Endothelial cell of umbilical vein (primary cell): ENCODE measurements around the gene OSER1. TPM values are rescaled to one million over a fixed set of nuclear protein-coding genes. Genes with fewer than 3 reads are reported as not detected.

ENCODE experiments used
- BruUV-seq: library from RNA; stranded (reverse); fragments of 400-500 nt; replicated peaks from 2 replicates; lab custom pipeline; 2021; lab: Mats Ljungman, UMichigan
- CTCF ChIA-PET: fragments of 300-600, 350-600 bp; sonication (Branson Sonifier 250); formaldehyde crosslinking; loops from one replicate; lab custom pipeline; 2021; ENCODE audit warnings: antibody characterized with exemption, inconsistent platforms; lab: Charles Lee
- POLR2A ChIA-PET: fragments of 300-600, 350-600 bp; sonication (Branson Sonifier 250); formaldehyde crosslinking; loops from one replicate; lab custom pipeline; 2021; ENCODE audit warnings: antibody characterized with exemption, inconsistent platforms; lab: Charles Lee
- DNase-seq: peaks from one replicate; pipeline ENCODE4 v3.0.0-alpha.2; 2011; ENCODE audit warnings: low read depth, low spot score
- FAIRE-seq: peaks from 2 replicates; lab custom pipeline; 2011; peaks lifted over from hg19 to GRCh38; lab: Jason Lieb, UNC
- H2AFZ ChIP-seq: 2 replicates; pipeline ENCODE4 v1.6.0; 2012; ENCODE audit warnings: low read depth, low read length, control low read depth, inconsistent platforms
- H3K27ac ChIP-seq: 2 replicates; pipeline ENCODE4 v1.5.1; 2011; ENCODE audit warnings: low read depth, mild to moderate bottlenecking, control low read depth, low read length, moderate library complexity; ENCODE audit not compliant: insufficient read depth
- H3K27me3 ChIP-seq, 2 experiments: 2 replicates each; pipeline versions ENCODE4 v1.6.0 to v1.6.1; 2011; ENCODE audit warnings: low read length in 2 of 2, mixed read lengths in 1 of 2; ENCODE audit not compliant: control insufficient read depth in 2 of 2, insufficient read depth in 2 of 2
- H3K36me3 ChIP-seq, 2 experiments: 2 replicates in 1 of 2; 3 replicates in 1 of 2; pipeline ENCODE4 v1.5.1; 2011; ENCODE audit warnings: low read length in 2 of 2, mild to moderate bottlenecking in 1 of 2, moderate library complexity in 1 of 2; ENCODE audit not compliant: control insufficient read depth in 2 of 2, insufficient read depth in 2 of 2; ENCODE audit errors: extremely low read depth in 1 of 2
- H3K4me1 ChIP-seq: 3 replicates; pipeline ENCODE4 v1.5.1; 2011; ENCODE audit warnings: mild to moderate bottlenecking, low read length; ENCODE audit not compliant: control insufficient read depth, insufficient read depth; ENCODE audit errors: extremely low read depth
- H3K4me2 ChIP-seq: 2 replicates; pipeline ENCODE4 v1.6.1; 2011; ENCODE audit warnings: low read length, control low read depth, mixed read lengths; ENCODE audit not compliant: insufficient read depth
- H3K4me3 ChIP-seq, 3 experiments: fragments of 200-600 bp in 1 of 3; sonication (generic), shearing (Covaris generic) in 1 of 3; replicated peaks in 1 of 3; 2 replicates each; pipeline ENCODE4 v1.5.1; 2011 to 2016; ENCODE audit warnings: control low read depth in 3 of 3, low read length in 3 of 3, mild to moderate bottlenecking in 2 of 3, inconsistent platforms in 1 of 3, low read depth in 1 of 3, moderate library complexity in 1 of 3; ENCODE audit not compliant: insufficient read depth in 1 of 3
- H3K79me2 ChIP-seq: 2 replicates; pipeline ENCODE4 v1.6.0; 2012; ENCODE audit warnings: low read length, inconsistent platforms; ENCODE audit not compliant: control insufficient read depth, insufficient read depth
- H3K9ac ChIP-seq: replicated peaks from 2 replicates; pipeline ENCODE3; 2011; ENCODE audit warnings: low read length, control low read depth; ENCODE audit not compliant: insufficient read depth; ENCODE audit errors: extremely low read depth
- H3K9me1 ChIP-seq: replicated peaks from 3 replicates; pipeline ENCODE4 v1.6.0; 2011; ENCODE audit warnings: mild to moderate bottlenecking, low read length; ENCODE audit not compliant: control insufficient read depth, insufficient read depth; ENCODE audit errors: extremely low read depth
- H3K9me3 ChIP-seq: replicated peaks from 2 replicates; pipeline ENCODE4 v1.5.1; 2012; ENCODE audit warnings: low read length, inconsistent platforms; ENCODE audit not compliant: control insufficient read depth, insufficient read depth
- H4K20me1 ChIP-seq: replicated peaks from 2 replicates; pipeline ENCODE3; 2011; ENCODE audit warnings: mild to moderate bottlenecking, low read length; ENCODE audit not compliant: control insufficient read depth, insufficient read depth; ENCODE audit errors: extremely low read depth
- EZH2 ChIP-seq: IDR thresholded peaks from 2 replicates; pipeline ENCODE4 v1.6.1; 2012; ENCODE audit warnings: borderline replicate concordance, low read depth, mild to moderate bottlenecking, moderate library complexity, low read length, inconsistent platforms; ENCODE audit not compliant: severe bottlenecking
- FOS ChIP-seq: IDR thresholded peaks from 2 replicates; pipeline ENCODE4 v1.6.1; 2011; ENCODE audit warnings: mild to moderate bottlenecking, low read length, moderate library complexity, borderline replicate concordance; ENCODE audit not compliant: insufficient read depth
- GATA2 ChIP-seq: IDR thresholded peaks from 2 replicates; pipeline ENCODE4 v1.7.0; 2011; ENCODE audit warnings: low read depth, mild to moderate bottlenecking, moderate library complexity, mixed read lengths, low read length; ENCODE audit not compliant: insufficient read length, insufficient read depth
- JUN ChIP-seq: IDR thresholded peaks from 2 replicates; pipeline ENCODE4 v1.6.1; 2011; ENCODE audit warnings: borderline replicate concordance, low read depth; ENCODE audit not compliant: insufficient read length, insufficient read depth
- MYC ChIP-seq: IDR thresholded peaks from one replicate; pipeline ENCODE4 v1.6.1; 2011; ENCODE audit warnings: mild to moderate bottlenecking, low read depth, low read length
- POLR2A ChIP-seq: IDR thresholded peaks from 2 replicates; pipeline ENCODE4 v1.6.1; 2012; ENCODE audit warnings: low read depth, mild to moderate bottlenecking, control low read depth, low read length
- POLR2AphosphoS5 ChIP-seq: IDR thresholded peaks from 2 replicates; pipeline ENCODE4 v1.6.1; 2012; ENCODE audit warnings: low read depth, mild to moderate bottlenecking, control low read depth, low read length, moderate library complexity; ENCODE audit not compliant: insufficient read depth
- dilution Hi-C: fragments of 300-500 bp; cut with MboI; formaldehyde crosslinking; loops from one replicate; pipeline ENCODE4 v1.15.0; 2019; ENCODE audit warnings: low sequenced_read_pairs; ENCODE audit not compliant: extremely low pct_ligation_motif_present
- intact Hi-C: fragments of 100-400 bp; cut with micrococcal nuclease; formaldehyde crosslinking; loops from one replicate; pipeline ENCODE4 v1.10.0; 2022
- polyA plus RNA-seq, 4 experiments: library from polyadenylated mRNA; depleted of rRNA in 3 of 4; stranded (reverse) in 3 of 4; unstranded in 1 of 4; fragments of >200 nt; gene quantifications; 2 replicates each; pipeline versions ENCODE4 v1.2.1 to v1.2.3, GENCODE V29; 2011 to 2012; ENCODE audit warnings: missing spikeins in 1 of 4
- total RNA-seq: library from RNA; stranded (reverse); gene quantifications from 2 replicates; pipeline ENCODE4 v1.2.3, GENCODE V29; 2021
- TF ChIP-seq, protein P1 (sequence below), 2 donors: IDR thresholded peaks; 1 replicate in 1 of 2; 2 replicates in 1 of 2; pipeline ENCODE4 v1.5.1; 2011; ENCODE audit warnings: low read length in 2 of 2, mild to moderate bottlenecking in 2 of 2, moderate library complexity in 2 of 2, control low read depth in 1 of 2, inconsistent platforms in 1 of 2, low read depth in 1 of 2; ENCODE audit not compliant: insufficient read depth in 1 of 2; ENCODE audit errors: extremely low read depth in 1 of 2
- TF ChIP-seq, protein P2 (sequence below): IDR thresholded peaks from 2 replicates; pipeline ENCODE4 v1.6.1; 2011; ENCODE audit not compliant: insufficient read depth, insufficient read length

OSER1 gene
- total and polyA plus RNA-seq, 2 donors (not counting 3 experiments of a cell fraction or from before 2014, with no cell fraction given), result 30.8 to 36.0 TPM

DNA sequence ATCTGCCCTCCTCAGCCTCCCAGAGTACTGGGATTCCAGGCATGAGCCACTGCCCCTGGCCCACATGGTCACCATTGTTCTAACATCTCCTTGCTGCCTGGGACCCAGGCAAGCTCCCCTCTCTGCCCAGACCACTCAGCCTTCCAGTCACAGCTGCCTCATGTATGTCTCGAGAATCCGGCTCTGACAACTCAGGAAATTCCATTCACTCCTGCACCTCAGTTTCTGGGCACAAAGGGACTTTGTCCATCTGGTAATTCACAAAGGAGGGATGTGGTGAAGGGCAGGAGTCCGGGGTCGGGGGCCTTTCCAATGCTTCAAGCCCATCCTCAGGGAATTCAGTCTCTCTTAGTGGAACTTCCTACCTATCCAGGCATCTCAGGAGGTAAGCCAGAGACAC lies 64.3 kb downstream of the OSER1 start:
- ChIA-PET POLR2A (no interaction called here), CTCF (interaction anchor here (1.4 kb wide), 1 partner anchor 9 kb away, joined by 3 read pairs; no protein-coding TSS in a partner anchor)
- intact Hi-C loops, result no loop called here
- Histone ChIP-seq H3K4me3 (no peak overlapping the region), H3K27me3 (no peaks in the 10 kb centered on the region), H3K36me3 (no peaks in the 10 kb centered on the region), H3K4me2 (no peak overlapping the region), H3K79me2 (no peaks in the 10 kb centered on the region), H3K27ac (no peak overlapping the region), H3K9me3 (no peaks in the 10 kb centered on the region), H3K9me1 (no peaks in the 10 kb centered on the region), H3K9ac (no peak overlapping the region), H3K4me1 (no peaks in the 10 kb centered on the region), H2AFZ (no peak overlapping the region), H4K20me1 (no peaks in the 10 kb centered on the region)
- no peak for TF ChIP-seq JUN
- no peak for TF ChIP-seq GATA2
- no peak for TF ChIP-seq MYC
- TF ChIP-seq FOS, result no peak
- TF ChIP-seq POLR2AphosphoS5, result no peak
- TF ChIP-seq EZH2, result no peak
- TF ChIP-seq, protein P1, sequence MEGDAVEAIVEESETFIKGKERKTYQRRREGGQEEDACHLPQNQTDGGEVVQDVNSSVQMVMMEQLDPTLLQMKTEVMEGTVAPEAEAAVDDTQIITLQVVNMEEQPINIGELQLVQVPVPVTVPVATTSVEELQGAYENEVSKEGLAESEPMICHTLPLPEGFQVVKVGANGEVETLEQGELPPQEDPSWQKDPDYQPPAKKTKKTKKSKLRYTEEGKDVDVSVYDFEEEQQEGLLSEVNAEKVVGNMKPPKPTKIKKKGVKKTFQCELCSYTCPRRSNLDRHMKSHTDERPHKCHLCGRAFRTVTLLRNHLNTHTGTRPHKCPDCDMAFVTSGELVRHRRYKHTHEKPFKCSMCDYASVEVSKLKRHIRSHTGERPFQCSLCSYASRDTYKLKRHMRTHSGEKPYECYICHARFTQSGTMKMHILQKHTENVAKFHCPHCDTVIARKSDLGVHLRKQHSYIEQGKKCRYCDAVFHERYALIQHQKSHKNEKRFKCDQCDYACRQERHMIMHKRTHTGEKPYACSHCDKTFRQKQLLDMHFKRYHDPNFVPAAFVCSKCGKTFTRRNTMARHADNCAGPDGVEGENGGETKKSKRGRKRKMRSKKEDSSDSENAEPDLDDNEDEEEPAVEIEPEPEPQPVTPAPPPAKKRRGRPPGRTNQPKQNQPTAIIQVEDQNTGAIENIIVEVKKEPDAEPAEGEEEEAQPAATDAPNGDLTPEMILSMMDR (IDR thresholded peaks at IDR 0.05; ENCODE audit: extremely low read depth in 1 of 2, insufficient read depth in 1 of 2, low read depth in 1 of 2, low read length in 2 of 2), result no peak
- TF ChIP-seq, protein P2, sequence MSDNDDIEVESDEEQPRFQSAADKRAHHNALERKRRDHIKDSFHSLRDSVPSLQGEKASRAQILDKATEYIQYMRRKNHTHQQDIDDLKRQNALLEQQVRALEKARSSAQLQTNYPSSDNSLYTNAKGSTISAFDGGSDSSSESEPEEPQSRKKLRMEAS, result no peak
- TF ChIP-seq POLR2A, result no peak
- dilution Hi-C loops, result no loop called here
- DNase-seq (no peak), FAIRE-seq (no peak)
- no TSS peak for BruUV-seq

Other genes starting within 250 kb of the OSER1 start
- gene JPH2, start 23.6 kb downstream of the OSER1 start, total RNA-seq, result not detected in 2 replicates
- not detected in 2 replicates for gene JPH2, start 23.6 kb downstream of the OSER1 start, polyA plus RNA-seq
- gene GDAP1L1, start 36.5 kb upstream of the OSER1 start, total RNA-seq, result not detected in 2 replicates
- gene GDAP1L1, start 36.5 kb upstream of the OSER1 start, polyA plus RNA-seq, result not detected in 2 replicates
- 6.8 and 7.7 TPM in 2 replicates for gene FITM2, start 100.4 kb upstream of the OSER1 start, total RNA-seq
- 4.1 and 4.4 TPM in 2 replicates for gene FITM2, start 100.4 kb upstream of the OSER1 start, polyA plus RNA-seq
- not detected in 2 replicates for gene R3HDML, start 126.3 kb upstream of the OSER1 start, total RNA-seq
- not detected in 2 replicates for gene R3HDML, start 126.3 kb upstream of the OSER1 start, polyA plus RNA-seq
- gene HNF4A, start 144.9 kb upstream of the OSER1 start, total RNA-seq, result not detected in 2 replicates
- not detected in 2 replicates for gene HNF4A, start 144.9 kb upstream of the OSER1 start, polyA plus RNA-seq